MCF 10A (cell line): ENCODE measurements around the gene DCTN3. TPM values are rescaled to one million over a fixed set of nuclear protein-coding genes. Genes with fewer than 3 reads are reported as not detected.
A peak's percentile ranks its signal among the peaks of the same experiment; 100 is the strongest.

Source experiments
- BruUV-seq: library from RNA; stranded (reverse); fragments of 400-500 nt; replicated peaks from 2 replicates; lab custom pipeline; 2021; lab: Mats Ljungman, UMichigan
- CTCF ChIA-PET: fragments of 300-600 bp; sonication (Branson Sonifier 250); formaldehyde crosslinking; extraction: SDS; loops from one replicate; lab custom pipeline; 2021; ENCODE audit warnings: antibody characterized with exemption, inconsistent platforms; lab: Yijun Ruan, JAX
- POLR2A ChIA-PET: fragments of 300-600, 350-650 bp; sonication (Branson Sonifier 250); formaldehyde crosslinking; extraction: SDS; loops from one replicate; lab custom pipeline; 2020; ENCODE audit warnings: antibody characterized with exemption, inconsistent platforms; lab: Yijun Ruan, JAX
- DNase-seq: peaks from one replicate; pipeline ENCODE4 v3.0.0-alpha.2; 2018; ENCODE audit not compliant: unreplicated experiment
- H3K27ac Mint-ChIP-seq: one replicate; pipeline ENCODE4 v1.8.0; 2022; ENCODE audit warnings: mild to moderate bottlenecking, low read depth, mixed read lengths; ENCODE audit not compliant: unreplicated experiment
- H3K27me3 Mint-ChIP-seq: one replicate; pipeline ENCODE4 v1.8.0; 2022; ENCODE audit warnings: mixed read lengths; ENCODE audit not compliant: insufficient read depth, unreplicated experiment
- H3K36me3 Mint-ChIP-seq: one replicate; pipeline ENCODE4 v1.8.0; 2022; ENCODE audit warnings: mild to moderate bottlenecking, moderate library complexity, mixed read lengths; ENCODE audit not compliant: insufficient read depth, unreplicated experiment
- H3K4me1 Mint-ChIP-seq: one replicate; pipeline ENCODE4 v1.8.0; 2022; ENCODE audit warnings: mixed read lengths; ENCODE audit not compliant: insufficient read depth, unreplicated experiment
- H3K4me3 Mint-ChIP-seq: one replicate; pipeline ENCODE4 v1.8.0; 2022; ENCODE audit warnings: mild to moderate bottlenecking, moderate library complexity, mixed read lengths; ENCODE audit not compliant: unreplicated experiment
- H3K9me3 Mint-ChIP-seq: one replicate; pipeline ENCODE4 v1.8.0; 2022; ENCODE audit warnings: mixed read lengths; ENCODE audit not compliant: unreplicated experiment
- intact Hi-C: fragments of 100-400 bp; cut with micrococcal nuclease; formaldehyde crosslinking; loops from 2 replicates; pipeline ENCODE4 v1.14.1; 2022
- total RNA-seq: library from RNA; stranded (reverse); gene quantifications from 2 replicates; pipeline ENCODE4 v1.2.3, GENCODE V29; 2022
- TF ChIP-seq, protein P1 (sequence below): fragments of 200-600 bp; IDR thresholded peaks from one replicate; pipeline ENCODE4 v1.8.0; 2022; ENCODE audit warnings: antibody characterized with exemption, mild to moderate bottlenecking; ENCODE audit not compliant: unreplicated experiment

The DCTN3 gene
- total RNA-seq, 1 experiment from 2014 or later = 88.5 TPM

DNA sequence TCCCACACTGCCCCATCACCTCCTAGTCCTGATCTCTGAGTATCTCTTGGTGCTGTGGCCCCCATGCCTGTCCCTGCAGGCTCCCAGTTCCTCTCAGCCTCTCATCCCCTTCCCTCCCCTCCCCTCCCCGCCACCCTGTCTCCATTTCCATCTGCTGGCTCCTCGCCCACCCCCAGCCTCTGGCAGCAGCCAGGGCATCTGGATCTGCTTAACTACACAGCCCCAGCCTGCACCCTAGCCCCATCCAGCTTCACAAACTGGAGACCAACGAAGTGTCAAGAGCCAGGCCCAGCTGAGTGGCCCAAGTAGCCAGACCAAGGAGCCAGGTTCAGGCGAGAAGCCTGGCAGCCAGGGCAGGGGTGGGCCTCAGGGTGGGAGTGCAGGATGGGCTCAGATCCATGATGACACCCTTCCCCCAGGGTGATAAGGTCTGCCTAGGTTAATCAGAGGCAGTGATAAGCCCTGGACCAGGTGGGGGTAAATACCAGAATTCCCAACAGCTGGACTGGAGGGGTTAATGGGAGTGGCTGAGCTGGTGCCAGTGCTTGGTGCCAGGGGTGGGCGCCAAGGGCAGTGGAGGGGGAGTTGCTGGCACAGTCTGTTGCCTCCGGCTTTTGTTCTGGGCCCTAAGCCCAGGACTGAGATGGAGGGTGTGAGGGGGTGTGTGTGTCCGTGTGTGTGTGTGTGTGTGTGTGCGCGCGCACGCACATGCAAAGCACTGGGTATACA lies 34.2 kb upstream of the DCTN3 start:
- Mint-ChIP-seq H3K4me1 (peaks cover 25% of the 10 kb centered on the region), H3K4me3 (no peak overlapping the region), H3K27me3 (no peaks in the 10 kb centered on the region), H3K27ac (no peak overlapping the region), H3K36me3 (peaks cover 7% of the 10 kb centered on the region), H3K9me3 (no peaks in the 10 kb centered on the region)
- no TSS peak for BruUV-seq
- DNase-seq = no peak
- POLR2A ChIA-PET = no interaction called here
- intact Hi-C loops = no loop called here
- TF ChIP-seq, protein P1, sequence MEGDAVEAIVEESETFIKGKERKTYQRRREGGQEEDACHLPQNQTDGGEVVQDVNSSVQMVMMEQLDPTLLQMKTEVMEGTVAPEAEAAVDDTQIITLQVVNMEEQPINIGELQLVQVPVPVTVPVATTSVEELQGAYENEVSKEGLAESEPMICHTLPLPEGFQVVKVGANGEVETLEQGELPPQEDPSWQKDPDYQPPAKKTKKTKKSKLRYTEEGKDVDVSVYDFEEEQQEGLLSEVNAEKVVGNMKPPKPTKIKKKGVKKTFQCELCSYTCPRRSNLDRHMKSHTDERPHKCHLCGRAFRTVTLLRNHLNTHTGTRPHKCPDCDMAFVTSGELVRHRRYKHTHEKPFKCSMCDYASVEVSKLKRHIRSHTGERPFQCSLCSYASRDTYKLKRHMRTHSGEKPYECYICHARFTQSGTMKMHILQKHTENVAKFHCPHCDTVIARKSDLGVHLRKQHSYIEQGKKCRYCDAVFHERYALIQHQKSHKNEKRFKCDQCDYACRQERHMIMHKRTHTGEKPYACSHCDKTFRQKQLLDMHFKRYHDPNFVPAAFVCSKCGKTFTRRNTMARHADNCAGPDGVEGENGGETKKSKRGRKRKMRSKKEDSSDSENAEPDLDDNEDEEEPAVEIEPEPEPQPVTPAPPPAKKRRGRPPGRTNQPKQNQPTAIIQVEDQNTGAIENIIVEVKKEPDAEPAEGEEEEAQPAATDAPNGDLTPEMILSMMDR = no peak
- CTCF ChIA-PET = interaction anchor here (0.6 kb wide), 1 partner anchor 152 kb away, joined by 3 read pairs; no protein-coding TSS in a partner anchor

DNA sequence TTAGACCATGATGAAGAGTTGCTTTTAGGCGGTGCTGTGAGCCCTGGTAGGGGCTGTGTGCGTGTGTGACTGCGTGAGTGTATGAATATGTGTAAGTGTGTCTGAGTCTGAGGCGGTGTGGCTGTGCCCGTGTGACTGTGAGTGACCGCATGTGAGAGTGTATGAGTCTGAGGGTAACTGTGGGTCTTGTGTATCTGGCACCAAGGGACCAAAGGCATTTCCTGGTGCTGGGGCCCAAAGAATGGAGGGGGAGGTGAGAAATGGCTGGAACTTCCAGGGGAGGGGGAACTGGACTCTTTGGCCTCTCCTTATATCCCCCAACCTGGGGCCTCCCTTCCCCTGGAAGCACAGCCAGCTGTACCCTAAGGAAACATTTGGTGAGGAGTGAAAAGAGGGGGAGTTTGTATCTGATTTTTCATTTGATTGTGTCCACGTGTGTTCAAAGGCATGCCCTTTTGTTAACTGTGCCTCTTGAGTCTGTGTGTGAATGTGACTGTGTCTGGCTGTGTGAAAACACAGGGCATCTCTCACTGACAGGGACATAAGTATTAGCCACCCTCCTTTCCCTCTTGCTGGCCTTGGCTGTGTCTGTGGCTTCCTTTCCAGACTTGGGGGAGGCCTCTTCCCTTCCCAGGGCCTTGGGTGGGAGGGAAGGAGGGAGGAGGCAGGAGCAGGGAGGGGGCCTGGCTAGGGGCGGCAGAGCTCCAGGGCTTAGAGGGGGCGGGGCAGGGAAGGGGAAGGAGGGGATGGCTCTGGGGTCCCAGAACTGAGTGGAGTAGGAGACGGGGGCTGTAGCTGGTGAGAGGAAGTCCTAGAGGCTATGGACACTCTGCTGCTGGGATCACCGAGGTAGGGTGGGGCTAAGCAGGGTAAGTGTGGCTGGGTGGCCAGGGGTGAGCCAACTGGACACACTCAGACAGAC lies 33.1 kb upstream of the DCTN3 start:
- peaks cover 9% of the 10 kb centered on the region for H3K36me3 Mint-ChIP-seq
- BruUV-seq = no TSS peak
- H3K27ac Mint-ChIP-seq = peak overlapping the region; percentile 28
- peaks cover 27% of the 10 kb centered on the region for H3K4me1 Mint-ChIP-seq
- no peaks in the 10 kb centered on the region for H3K9me3 Mint-ChIP-seq
- H3K27me3 Mint-ChIP-seq = no peaks in the 10 kb centered on the region
- TF ChIP-seq, protein P1 = no peak
- ChIA-PET CTCF (no interaction called here), POLR2A (interaction anchor here (0.6 to 2.6 kb wide), 3 partner anchors 8 to 11 kb away, joined by 3 to 11 read pairs (median 4); no protein-coding TSS in a partner anchor)
- DNase-seq = no peak
- intact Hi-C loops = no loop called here
- H3K4me3 Mint-ChIP-seq = peak overlapping the region; percentile 69

DNA sequence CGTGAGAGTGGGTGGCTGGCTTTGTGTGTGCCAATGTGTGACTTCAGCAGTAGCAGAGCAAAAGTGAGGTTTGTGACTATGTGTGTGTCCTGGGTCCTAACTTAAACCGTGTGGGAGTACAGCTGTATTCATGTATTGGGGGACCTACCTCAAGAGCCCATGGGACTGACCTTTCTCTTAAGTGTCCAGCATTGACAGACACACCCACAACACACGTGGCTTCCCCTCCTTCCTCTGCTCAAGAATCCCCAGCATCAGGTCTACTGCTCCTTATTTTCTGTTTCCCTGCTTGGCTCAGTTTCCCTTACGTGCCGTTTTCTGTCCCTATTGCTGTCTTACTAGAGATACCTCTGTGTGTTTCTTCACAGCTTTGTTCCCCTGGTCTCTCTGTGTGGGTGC lies 32.3 kb upstream of the DCTN3 start:
- CTCF ChIA-PET = no interaction called here
- no TSS peak for BruUV-seq
- Mint-ChIP-seq H3K27ac (peak overlapping the region; percentile 28), H3K4me1 (peaks cover 35% of the 10 kb centered on the region), H3K9me3 (no peaks in the 10 kb centered on the region), H3K36me3 (peaks cover 16% of the 10 kb centered on the region), H3K4me3 (peak overlapping the region; percentile 69), H3K27me3 (no peaks in the 10 kb centered on the region)
- POLR2A ChIA-PET = interaction anchor here (0.6 to 2.6 kb wide), 4 partner anchors 9 to 32 kb away, joined by 3 to 11 read pairs (median 4); partner anchors contain the start of gene DCTN3
- TF ChIP-seq, protein P1 = no peak
- DNase-seq = no peak
- intact Hi-C loops = no loop called here
